HL-60/S4 (cell line): ENCODE measurements around the gene TRPV2.
"Not testable (repeated sequence)": the region's sequence is repeated elsewhere in the genome, so short reads cannot be mapped to it uniquely, and the experiment has no call there.

Experiments used
- in situ Hi-C: fragments of 300-500 bp; cut with MboI; formaldehyde crosslinking; loops from 2 replicates; pipeline ENCODE4 v1.14.3; 2022; ENCODE audit warnings: low sequenced_read_pairs

TRPV2 gene, protein sequence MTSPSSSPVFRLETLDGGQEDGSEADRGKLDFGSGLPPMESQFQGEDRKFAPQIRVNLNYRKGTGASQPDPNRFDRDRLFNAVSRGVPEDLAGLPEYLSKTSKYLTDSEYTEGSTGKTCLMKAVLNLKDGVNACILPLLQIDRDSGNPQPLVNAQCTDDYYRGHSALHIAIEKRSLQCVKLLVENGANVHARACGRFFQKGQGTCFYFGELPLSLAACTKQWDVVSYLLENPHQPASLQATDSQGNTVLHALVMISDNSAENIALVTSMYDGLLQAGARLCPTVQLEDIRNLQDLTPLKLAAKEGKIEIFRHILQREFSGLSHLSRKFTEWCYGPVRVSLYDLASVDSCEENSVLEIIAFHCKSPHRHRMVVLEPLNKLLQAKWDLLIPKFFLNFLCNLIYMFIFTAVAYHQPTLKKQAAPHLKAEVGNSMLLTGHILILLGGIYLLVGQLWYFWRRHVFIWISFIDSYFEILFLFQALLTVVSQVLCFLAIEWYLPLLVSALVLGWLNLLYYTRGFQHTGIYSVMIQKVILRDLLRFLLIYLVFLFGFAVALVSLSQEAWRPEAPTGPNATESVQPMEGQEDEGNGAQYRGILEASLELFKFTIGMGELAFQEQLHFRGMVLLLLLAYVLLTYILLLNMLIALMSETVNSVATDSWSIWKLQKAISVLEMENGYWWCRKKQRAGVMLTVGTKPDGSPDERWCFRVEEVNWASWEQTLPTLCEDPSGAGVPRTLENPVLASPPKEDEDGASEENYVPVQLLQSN

DNA sequence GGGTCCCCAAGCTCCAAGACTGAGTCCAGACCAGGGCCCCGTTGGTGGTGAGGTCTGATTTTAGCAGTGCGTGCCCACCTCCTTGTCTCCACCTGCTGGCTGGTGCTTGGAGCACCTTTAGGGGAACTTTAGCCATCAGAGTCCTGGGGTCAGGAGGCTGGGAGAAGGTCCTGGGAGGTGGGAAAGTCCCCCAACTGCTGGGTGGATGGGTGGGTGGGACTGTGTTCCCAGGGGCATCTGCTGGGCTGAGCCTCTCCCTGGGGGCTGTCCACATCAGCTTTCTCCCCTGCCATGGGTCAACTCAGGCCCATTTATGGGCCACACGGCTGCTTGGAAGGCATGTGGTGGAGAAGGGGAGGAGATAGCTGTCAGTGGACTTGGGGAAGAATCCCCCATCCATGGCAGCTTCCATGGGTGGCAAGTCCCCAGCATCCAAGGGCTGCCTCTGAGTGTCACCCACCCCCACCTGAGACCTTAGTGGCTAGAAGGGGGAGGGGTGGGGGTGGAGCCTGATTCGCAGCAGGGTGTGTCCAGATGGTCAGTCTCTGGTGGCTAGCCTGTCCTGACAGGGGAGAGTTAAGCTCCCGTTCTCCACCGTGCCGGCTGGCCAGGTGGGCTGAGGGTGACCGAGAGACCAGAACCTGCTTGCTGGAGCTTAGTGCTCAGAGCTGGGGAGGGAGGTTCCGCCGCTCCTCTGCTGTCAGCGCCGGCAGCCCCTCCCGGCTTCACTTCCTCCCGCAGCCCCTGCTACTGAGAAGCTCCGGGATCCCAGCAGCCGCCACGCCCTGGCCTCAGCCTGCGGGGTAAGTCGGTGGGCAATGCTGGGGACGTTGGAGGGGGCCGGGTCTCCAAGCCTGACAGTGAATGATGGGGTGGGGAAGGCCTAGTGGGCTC is at the start of gene TRPV2:
Gene TRPV2 (plus strand): TSS at position 541 of the 894 bp plus-strand sequence. CDS start 2,098 bp downstream, outside the sequence.
- in situ Hi-C loops: no loop called here

DNA sequence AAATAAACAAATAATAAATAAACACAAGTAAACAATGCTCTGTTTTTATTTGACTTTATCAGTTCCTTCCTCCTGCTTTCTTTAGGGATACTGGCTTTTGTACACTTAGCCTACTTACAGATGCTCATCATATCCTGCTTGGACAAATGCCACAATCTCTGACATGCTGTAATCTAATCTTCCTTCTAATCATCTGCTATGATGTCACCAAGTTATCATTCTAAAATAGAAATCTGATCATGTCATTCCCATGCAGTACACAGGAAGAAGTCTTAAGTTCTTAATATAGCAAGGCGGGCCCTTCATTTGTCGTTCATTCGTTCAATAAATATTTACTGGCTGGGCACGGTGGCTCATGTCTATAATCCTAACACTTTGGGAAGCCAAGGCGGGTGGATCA is 43.6 kb upstream of the TRPV2 start:
- in situ Hi-C loops: no loop called here

DNA sequence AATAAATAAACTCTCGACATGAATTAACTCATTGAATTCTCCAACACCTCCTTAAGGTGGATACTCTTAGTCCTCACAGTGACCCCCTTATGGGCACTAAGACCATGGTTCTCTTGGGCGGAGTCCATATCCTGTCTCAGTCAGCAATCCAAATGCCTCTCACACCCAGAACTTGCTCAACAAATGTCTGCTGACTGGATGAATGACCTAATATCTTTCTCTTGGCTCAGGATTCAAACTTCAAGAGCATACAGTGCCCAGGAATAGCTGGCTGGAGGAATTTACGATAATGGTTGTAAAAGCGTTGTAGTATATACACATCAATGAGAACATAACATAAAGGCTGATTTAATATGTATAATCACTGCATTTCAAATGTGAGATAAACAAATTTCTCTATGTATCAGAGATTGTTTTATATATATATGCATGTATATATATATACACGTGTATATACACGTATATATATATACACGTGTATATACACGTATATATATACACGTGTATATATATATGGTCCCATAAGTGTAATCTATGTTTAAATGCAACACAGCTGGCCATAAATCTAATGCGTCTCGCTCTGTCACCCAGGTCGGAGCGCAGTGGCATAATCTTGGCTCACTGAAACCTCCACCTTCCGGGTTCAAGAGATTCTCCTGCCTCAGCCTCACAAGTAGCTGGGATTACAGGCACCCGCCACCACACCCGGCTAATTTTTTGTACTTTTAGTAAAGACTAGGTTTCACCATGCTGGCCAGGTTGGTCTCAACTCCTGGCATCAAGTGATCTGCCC is 41.0 kb upstream of the TRPV2 start:
- in situ Hi-C loops: no loop called here

DNA sequence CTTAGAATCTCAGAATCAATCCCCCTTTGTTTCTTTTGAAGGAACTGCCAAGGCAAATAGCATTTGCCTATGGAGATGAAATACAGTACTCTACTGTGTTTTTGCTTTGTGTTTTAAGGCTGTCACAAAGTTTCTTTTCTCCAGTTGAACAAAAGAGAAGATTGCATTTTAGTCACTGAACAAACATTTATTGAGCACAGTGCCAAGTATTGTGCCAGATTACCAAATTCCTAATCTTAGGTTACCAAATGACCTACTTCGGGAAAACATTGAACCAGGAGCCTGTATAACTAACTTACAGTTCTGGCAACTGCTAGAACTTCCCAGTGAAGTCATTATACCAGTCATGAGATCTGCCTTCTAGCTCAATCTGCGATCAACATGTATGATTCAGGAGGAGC is 37.4 kb upstream of the TRPV2 start:
- in situ Hi-C loops: no loop called here

DNA sequence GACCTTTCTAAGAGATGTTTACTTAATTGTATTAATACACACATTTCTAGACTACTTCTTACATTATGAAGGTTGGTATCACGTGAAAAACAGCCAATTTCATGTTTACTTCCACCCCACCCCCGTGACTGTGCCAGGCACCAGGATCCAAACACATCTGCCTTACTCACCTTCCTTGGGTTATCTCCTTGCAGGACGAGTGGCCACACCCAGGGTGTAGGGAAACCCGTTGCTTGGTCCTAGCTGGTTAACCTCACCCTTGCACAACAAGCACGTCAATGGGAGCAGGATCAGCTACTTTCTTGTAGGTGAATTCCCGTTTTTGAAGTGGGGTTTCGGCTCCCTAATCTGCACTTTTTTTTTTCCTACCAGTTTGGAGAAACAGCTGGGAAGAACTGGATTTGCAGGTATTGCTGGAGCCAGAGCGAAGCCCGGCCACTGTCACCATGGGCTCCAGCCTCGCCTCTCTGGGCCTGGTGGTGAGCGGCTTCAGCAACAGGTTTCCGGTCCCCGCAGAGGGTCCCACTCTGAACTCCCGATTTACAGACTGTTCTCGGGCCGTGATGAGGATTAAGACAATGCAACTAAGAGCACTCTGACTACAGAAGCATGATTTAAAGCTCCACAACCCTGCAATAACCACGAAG is 36.6 kb upstream of the TRPV2 start:
- in situ Hi-C loops: no loop called here

DNA sequence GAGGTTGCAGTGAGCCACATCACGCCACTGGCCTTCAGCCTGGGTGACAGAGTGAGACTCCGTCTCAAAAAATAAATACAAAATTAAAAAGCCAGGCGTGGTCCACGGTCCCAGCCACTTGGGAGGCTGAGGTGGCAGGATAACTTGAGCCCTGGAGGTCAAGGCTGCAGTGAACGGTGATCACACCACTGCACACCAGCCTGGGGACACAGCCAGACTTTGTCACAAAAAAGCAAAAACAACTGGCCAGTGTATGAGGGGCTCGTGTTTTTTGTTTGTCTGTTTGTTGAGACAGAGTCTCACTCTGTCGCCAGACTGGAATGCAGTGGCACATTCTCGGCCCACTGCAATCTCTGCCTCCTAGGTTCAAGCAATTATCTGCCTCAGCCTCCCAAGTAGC is 35.7 kb upstream of the TRPV2 start:
- in situ Hi-C loops: no loop called here

DNA sequence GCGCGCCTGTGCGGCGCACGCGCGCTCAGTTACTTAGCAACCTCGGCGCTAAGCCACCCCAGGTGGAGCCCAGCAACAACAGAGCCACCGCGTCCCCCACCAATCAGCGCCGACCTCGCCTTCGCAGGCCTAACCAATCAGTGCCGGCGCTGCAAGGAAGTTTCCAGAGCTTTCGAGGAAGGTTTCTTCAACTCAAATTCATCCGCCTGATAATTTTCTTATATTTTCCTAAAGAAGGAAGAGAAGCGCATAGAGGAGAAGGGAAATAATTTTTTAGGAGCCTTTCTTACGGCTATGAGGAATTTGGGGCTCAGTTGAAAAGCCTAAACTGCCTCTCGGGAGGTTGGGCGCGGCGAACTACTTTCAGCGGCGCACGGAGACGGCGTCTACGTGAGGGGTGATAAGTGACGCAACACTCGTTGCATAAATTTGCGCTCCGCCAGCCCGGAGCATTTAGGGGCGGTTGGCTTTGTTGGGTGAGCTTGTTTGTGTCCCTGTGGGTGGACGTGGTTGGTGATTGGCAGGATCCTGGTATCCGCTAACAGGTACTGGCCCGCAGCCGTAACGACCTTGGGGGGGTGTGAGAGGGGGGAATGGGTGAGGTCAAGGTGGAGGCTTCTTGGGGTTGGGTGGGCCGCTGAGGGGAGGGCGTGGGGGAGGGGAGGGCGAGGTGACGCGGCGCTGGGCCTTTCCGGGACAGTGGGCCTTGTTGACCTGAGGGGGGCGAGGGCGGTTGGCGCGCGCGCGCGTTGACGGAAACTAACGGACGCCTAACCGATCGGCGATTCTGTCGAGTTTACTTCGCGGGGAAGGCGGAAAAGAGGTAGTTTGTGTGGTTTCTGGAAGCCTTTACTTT is 34.5 kb upstream of the TRPV2 start, which contains the start of gene UBB:
Gene UBB (plus strand): TSS at position 452 of the 856 bp plus-strand sequence. CDS start 817 bp downstream, outside the sequence.
- in situ Hi-C loops: no loop called here

DNA sequence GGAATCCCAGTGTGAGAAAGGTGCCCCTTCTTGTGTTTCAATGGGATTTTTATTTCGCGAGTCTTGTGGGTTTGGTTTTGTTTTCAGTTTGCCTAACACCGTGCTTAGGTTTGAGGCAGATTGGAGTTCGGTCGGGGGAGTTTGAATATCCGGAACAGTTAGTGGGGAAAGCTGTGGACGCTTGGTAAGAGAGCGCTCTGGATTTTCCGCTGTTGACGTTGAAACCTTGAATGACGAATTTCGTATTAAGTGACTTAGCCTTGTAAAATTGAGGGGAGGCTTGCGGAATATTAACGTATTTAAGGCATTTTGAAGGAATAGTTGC is 33.9 kb upstream of the TRPV2 start:
- in situ Hi-C loops: no loop called here

DNA sequence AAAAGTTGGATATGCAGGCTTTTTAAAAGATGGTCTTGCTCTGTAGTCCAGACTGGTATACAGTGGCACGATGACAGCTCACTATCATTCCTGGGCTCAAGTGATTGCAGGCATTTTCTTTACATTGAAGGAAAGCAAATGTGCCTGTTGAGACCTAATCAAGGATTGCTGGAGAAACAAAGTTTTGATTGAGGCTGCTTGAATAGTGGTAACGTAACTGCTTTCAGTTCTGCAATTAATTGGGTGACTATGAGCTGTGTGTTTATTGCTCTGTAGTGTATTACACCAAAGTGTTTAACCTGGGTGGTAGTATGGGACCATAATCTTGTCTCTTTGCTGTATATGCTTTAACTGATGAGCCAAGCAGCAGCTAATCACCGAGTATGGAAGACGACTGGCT is 32.2 kb upstream of the TRPV2 start:
- in situ Hi-C loops: no loop called here

DNA sequence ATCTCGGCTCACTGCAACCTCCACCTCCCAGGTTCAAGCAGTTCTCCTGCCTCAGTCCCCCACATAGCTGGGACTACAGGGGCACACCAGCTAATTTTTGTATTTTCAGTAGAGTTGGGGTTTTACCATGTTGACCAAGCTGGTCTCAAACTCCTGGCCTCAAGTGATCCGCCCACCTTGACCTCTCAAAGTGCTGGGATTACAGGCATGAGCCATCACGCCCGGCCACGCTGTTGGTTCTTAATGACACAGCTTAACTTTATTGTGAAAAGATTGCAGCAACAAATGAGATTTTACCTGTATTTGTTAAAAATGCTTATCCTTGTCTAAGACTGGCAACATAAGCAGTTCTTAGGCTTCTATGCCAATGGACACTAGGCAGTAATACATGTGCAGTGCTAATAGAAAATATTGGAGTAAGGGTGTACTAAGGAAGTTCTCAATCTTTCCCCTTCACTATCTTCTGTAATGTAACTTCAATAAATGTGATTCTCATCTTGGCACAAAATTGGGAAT is 31.5 kb upstream of the TRPV2 start:
- in situ Hi-C loops: no loop called here

DNA sequence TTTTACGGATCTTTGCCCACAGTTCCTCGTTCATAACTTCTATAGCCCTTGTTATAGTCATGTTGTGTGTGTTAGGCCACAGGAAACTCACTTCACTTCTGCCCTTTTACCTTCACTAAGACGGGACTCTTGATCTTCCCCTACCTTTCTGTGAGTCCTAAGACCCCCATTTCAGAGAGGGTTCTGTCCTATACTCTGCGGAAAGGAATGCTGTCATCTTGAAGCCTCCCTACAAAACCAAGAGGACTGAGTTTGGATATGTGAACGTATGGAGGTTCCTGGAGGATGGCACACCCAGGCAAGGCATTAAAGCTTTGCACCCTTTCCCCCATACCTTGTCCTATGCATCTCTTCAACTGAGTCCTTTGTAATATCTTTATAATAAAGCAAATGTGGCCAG is 30.8 kb upstream of the TRPV2 start:
- in situ Hi-C loops: no loop called here

DNA sequence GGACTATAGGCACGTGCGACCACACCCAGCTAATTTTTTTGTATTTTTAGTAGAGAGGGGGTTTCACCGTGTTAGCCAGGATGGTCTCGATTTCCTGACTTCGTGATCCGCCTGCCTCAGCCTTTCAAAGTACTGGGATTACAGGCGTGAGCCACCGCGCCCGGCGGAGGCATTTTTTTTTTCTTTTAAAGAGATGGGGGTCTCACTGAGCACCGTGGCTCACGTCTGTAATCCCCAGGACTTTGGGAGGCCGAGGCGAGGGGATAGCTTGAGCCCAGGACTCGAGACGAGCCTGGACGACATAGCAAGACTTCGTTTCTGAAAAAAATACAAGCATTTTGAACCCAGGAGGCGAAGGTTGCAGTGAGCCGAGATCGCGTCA is 29.3 kb upstream of the TRPV2 start:
- in situ Hi-C loops: not testable (repeated sequence)

DNA sequence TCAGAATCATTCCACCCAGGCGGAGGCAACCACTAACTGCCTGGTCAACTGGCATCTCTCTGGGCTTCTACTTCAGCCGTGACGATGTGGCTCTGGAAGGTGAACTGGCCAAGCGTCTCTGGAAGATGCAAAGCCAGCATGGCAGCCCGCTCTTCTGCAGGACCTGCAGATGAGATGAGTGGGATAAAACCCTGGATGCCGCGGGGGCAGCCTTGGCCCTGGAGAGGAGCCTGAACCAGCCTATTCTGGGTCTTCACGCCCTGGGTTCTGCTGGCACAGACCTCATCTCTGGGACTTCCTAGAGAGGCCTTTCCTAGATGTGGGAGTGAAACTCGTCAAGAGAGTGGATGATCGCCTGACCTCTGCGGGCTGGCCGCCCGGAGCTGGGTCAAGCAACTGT is 23.9 kb upstream of the TRPV2 start:
- in situ Hi-C loops: no loop called here

DNA sequence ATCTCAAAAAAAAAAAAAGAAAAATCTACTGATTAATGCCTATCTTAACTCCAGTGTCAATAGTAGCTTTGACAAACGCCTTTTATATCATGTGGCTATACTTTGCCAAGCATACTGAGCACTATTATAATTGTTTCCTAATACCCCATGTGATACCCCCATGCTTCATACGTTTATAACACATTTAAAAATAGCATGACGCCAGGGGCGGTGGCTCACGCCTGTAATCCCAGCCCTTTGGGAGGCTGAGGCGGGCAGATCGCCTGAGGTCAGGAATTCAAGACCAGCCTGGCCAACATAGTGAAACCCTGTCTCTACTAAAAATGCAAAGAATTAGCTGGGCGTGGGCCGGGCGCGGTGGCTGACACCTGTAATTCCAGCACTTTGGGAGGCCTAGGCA is 22.9 kb upstream of the TRPV2 start:
- in situ Hi-C loops: not testable (repeated sequence)

DNA sequence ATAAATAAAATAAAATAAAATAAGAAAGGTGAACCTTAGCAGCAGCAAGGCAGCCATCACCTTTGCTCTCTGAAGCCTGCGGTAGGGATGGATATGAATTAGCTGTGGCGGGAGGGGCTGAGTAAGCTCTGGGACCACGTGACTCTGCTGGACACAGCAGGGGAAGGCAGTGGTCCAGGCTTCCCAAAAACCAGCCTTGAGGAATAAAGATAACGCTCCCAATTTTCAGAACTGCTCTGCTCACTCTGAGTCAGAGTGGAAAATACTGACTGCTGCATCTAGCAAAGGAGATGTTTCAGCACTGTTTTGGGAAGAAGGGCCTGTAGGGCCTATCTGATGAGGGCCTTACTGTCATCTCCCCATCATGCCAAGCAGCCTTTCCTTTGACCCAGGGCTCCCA is 19.5 kb upstream of the TRPV2 start:
- in situ Hi-C loops: not testable (repeated sequence)

DNA sequence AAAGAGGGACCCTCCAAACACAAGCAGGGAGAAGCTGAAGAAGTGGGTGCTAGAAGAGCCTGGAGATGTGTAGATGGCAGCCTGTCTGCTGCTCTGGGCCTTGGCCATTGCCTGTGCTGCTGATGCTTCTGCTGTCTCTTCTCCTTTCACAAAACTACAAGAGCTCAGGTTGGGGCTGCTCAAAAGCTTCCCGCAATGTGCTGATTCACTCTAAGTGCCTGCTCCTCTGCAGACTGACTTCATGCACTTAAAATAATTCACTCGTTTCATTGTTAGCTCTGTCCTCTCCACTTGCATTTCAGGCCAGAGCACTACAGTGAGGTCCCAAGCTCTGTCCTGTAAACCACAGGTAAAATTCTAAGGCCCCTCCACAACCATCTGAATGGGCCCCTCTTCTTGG is 18.7 kb upstream of the TRPV2 start:
- in situ Hi-C loops: not testable (repeated sequence)

DNA sequence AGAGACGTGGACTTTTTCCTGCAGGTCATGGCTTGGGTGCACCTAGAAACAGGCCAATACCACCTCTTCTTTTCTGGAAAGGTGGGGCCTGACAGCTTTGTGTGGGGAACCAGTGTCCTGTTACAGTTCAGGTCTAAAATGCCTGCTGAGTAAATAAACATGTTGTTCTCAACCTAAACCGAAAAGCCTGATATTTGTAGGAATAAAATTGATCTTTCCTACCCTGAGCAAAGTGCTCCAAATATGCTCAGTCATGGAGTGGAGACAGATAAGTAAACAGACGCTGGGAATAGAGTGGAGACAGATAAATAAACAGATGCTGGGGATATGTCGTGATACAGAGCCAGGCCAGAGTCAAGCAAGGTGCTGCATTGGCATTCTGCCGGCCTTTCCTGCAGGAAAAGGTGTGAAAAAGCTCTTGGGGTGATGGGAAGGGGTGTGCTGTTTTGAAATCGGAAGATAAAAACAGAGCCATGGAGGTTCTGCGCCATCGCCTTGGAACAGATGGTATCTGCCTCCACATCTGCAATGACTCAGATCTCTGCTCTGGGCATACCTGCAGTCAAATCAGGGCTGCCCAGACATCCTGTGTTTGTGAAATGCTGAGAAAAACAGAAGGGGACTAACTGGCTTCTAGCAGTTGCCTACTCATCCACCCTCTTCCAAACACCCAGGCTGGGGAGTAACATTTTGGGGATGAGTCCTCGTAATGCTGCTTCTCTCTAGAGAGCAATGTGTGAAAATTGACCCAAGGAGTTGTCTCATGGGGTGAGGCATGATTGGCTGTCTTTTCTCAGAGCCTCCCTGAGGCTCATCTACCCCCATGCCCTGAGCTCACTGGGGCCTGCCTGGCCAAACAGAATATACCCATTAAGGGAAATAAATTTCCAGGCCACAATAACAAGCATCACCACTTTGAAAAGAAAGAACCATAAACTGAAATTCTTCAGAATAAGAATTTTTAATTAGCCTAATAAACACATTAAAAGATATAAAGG is 16.8 kb upstream of the TRPV2 start:
- in situ Hi-C loops: no loop called here

DNA sequence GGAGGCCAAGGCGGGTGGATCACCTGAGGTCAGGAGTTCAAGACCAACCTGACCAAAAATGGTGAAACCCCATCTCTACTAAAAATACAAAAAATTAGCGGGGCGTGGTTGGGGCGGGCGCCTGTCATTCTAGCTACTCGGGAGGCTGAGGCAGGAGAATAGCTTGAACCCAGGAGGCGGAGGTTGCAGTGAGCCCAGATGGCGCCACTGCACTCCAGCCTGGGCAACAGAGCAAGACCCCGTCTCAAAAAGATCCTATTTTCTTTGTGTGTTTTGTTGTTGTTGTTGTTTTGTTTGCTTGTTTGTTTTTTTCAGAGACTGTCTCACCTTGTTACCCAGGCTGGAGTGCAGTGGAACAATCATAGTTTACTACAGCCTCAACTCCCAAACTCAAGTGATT is 11.5 kb upstream of the TRPV2 start:
- in situ Hi-C loops: not testable (repeated sequence)
